ENCODE data around the gene DNAAF3. TPM values are rescaled to one million over a fixed set of nuclear protein-coding genes. Genes with fewer than 3 reads are reported as not detected.
"Not testable (repeated sequence)": the region's sequence is repeated elsewhere in the genome, so short reads cannot be mapped to it uniquely, and the experiment has no call there.

Gene DNAAF3
- total RNA-seq, 2 experiments from 2014 or later: not detected

DNA sequence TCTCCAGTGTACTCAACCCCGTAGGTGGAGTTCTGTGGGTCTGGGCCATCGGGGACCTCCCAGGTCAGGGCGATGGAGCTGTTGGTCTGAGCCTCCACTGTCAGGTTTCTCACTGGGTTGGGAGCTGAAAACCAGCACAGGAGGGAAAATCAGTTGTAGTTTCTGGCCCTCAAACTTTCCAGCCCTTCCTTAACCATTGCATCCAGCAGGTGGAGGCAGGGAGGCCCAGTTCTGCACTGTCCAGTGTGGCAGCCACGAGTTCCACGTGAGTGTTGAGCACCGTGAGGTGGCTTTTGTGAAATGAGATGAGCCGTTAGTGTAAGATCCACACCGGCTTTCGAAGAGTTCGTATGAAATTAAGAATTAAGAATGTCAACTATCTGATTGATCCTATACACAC, 35.8 kb upstream of the DNAAF3 start:
- not testable (repeated sequence) for H3K36me3 Mint-ChIP-seq (ENCODE audit: low read depth)

DNA sequence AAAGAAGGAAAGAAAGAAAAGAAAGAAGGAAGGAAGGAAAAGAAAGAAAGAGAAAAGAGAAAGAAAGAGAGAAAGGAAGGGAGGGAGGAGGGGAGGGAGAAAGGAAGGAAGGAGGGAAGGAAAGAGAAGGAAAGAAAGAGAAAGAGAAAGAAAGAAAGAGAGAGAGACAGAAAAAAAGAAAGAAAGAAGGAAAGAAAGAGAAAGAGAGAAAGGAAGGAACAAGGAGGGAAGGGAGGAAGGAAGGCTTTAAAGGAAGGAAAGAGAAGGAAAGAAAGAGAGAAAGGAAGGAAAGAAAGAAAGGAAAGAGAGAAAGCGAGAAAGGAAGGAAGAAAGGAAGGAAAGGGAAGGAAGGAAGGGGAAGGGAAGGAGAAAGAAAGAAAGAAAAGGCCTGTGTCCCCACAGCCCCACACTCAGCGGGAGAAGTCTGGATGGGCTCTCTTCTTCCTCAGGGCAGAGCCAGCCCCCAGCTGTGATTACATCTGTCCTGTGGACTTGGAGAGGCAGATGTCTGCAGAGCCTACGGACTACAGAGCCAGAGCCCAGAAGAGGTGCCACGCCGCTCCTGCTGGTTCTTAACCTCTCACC, 33.3 kb upstream of the DNAAF3 start:
- Mint-ChIP-seq H3K27ac (no peak overlapping the region), H3K36me3 (ENCODE audit: low read depth) (no peaks in the 10 kb centered on the region), H3K4me1 (ENCODE audit: low read depth) (no peaks in the 10 kb centered on the region), H3K27me3 (peaks cover 33% of the 10 kb centered on the region), H3K4me3 (no peak overlapping the region), H3K9me3 (no peaks in the 10 kb centered on the region)
- Histone ChIP-seq H3K27me3 (ENCODE audit: control insufficient read depth in 1 of 2, insufficient read depth in 2 of 2, low read length in 2 of 2) (peaks cover 10 to 11% of the 10 kb centered on the region in 2 experiments), H3K27ac (ENCODE audit: low read depth in 1 of 2, low read length in 2 of 2) (no peak overlapping the region), H3K9me3 (ENCODE audit: control insufficient read depth in 1 of 2, insufficient read depth in 1 of 2, low read length in 2 of 2) (peaks cover 0 to 3% of the 10 kb centered on the region in 2 experiments), H3K4me3 (ENCODE audit: low read length) (no peak overlapping the region), H3K4me1 (ENCODE audit: insufficient read depth, low read length) (no peaks in the 10 kb centered on the region), H3K36me3 (ENCODE audit: insufficient read depth, low read length) (no peaks in the 10 kb centered on the region)
- ChIA-PET CTCF (no interaction called here), POLR2A (no interaction called here)
- DNase-seq (no peak), ATAC-seq (ENCODE audit: poor library complexity) (no peak)
- no peak for TF ChIP-seq CTCF (IDR thresholded peaks at IDR 0.05)
- intact Hi-C loops (cut with DNase I, micrococcal nuclease): no loop called here

More for the DNA sequence above, 35.8 kb upstream of the DNAAF3 start:
- H3K27ac ChIP-seq (ENCODE audit: low read depth in 1 of 2, low read length in 2 of 2); H3K36me3 ChIP-seq (ENCODE audit: insufficient read depth, low read length); ATAC-seq (ENCODE audit: poor library complexity); H3K27ac Mint-ChIP-seq; H3K4me1 Mint-ChIP-seq (ENCODE audit: low read depth); intact Hi-C loops (cut with DNase I, micrococcal nuclease); H3K4me1 ChIP-seq (ENCODE audit: insufficient read depth, low read length); POLR2A ChIA-PET; H3K9me3 Mint-ChIP-seq; H3K4me3 Mint-ChIP-seq; H3K4me3 ChIP-seq (ENCODE audit: low read length): not testable (repeated sequence)
- Histone ChIP-seq H3K9me3 (ENCODE audit: control insufficient read depth in 1 of 2, insufficient read depth in 1 of 2, low read length in 2 of 2) (peaks cover 0 to 11% of the 10 kb centered on the region in 2 experiments), H3K27me3 (ENCODE audit: control insufficient read depth in 1 of 2, insufficient read depth in 2 of 2, low read length in 2 of 2) (peaks cover 11 to 15% of the 10 kb centered on the region in 2 experiments)
- CTCF ChIA-PET: interaction anchor here (0.6 kb wide), 1 partner anchor 514 kb away, joined by 3 read pairs; no protein-coding TSS in a partner anchor
- peaks cover 55% of the 10 kb centered on the region for H3K27me3 Mint-ChIP-seq
- TF ChIP-seq CTCF (IDR thresholded peaks at IDR 0.05): peak; percentile 25
- peak in 3 of 14 experiments; percentile 6 to 34 (median 30) for DNase-seq

GRCh38 chr19:55198651-55199050, 32.2 kb upstream of the DNAAF3 start:
- intact Hi-C loops (cut with DNase I, micrococcal nuclease): no loop called here
- no peaks in the 10 kb centered on the region for H3K36me3 ChIP-seq (ENCODE audit: insufficient read depth, low read length)
- H3K27me3 ChIP-seq (ENCODE audit: control insufficient read depth in 1 of 2, insufficient read depth in 2 of 2, low read length in 2 of 2): peaks cover 8 to 15% of the 10 kb centered on the region in 2 experiments
- H3K27ac ChIP-seq (ENCODE audit: low read depth in 1 of 2, low read length in 2 of 2): no peak overlapping the region
- DNase-seq: no peak
- Mint-ChIP-seq H3K27me3 (peaks cover 26% of the 10 kb centered on the region), H3K4me3 (no peak overlapping the region), H3K4me1 (ENCODE audit: low read depth) (no peaks in the 10 kb centered on the region), H3K36me3 (ENCODE audit: low read depth) (no peaks in the 10 kb centered on the region), H3K9me3 (no peaks in the 10 kb centered on the region), H3K27ac (no peak overlapping the region)
- no peak for TF ChIP-seq CTCF (IDR thresholded peaks at IDR 0.05)
- H3K4me3 ChIP-seq (ENCODE audit: low read length): no peak overlapping the region
- H3K9me3 ChIP-seq (ENCODE audit: control insufficient read depth in 1 of 2, insufficient read depth in 1 of 2, low read length in 2 of 2): peaks cover 0 to 3% of the 10 kb centered on the region in 2 experiments
- no peaks in the 10 kb centered on the region for H3K4me1 ChIP-seq (ENCODE audit: insufficient read depth, low read length)
- no peak for ATAC-seq (ENCODE audit: poor library complexity)
- CTCF ChIA-PET: interaction anchor here (1.4 kb wide), 1 partner anchor 103 kb away, joined by 3 read pairs; no protein-coding TSS in a partner anchor
- POLR2A ChIA-PET: no interaction called here

Measured in CD4-positive, alpha-beta T cell (primary cell).